ENCODE results near the gene NBEA.

The NBEA gene

DNA sequence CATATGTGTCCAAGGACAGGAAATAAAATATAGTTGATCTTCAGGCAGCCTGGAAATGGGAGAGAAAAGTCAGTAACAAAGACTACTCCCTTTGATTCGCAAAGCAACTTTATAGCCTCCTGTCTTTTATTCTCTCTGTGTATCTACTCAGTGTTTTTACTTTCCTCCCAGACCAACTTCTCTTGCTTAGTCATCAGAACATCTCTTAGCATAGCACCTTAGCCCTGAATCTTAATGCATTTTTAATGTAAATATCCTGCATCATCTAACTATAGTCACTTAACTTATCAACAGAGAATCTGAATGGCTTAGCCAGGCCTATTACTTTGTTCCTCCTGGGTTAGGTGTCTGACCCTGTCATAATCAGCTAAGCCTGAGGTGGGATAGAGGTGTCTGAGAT lies 296.2 kb downstream of the NBEA start:
- TF ChIP-seq, protein P1, sequence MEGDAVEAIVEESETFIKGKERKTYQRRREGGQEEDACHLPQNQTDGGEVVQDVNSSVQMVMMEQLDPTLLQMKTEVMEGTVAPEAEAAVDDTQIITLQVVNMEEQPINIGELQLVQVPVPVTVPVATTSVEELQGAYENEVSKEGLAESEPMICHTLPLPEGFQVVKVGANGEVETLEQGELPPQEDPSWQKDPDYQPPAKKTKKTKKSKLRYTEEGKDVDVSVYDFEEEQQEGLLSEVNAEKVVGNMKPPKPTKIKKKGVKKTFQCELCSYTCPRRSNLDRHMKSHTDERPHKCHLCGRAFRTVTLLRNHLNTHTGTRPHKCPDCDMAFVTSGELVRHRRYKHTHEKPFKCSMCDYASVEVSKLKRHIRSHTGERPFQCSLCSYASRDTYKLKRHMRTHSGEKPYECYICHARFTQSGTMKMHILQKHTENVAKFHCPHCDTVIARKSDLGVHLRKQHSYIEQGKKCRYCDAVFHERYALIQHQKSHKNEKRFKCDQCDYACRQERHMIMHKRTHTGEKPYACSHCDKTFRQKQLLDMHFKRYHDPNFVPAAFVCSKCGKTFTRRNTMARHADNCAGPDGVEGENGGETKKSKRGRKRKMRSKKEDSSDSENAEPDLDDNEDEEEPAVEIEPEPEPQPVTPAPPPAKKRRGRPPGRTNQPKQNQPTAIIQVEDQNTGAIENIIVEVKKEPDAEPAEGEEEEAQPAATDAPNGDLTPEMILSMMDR (IDR thresholded peaks at IDR 0.05), result no peak

DNA sequence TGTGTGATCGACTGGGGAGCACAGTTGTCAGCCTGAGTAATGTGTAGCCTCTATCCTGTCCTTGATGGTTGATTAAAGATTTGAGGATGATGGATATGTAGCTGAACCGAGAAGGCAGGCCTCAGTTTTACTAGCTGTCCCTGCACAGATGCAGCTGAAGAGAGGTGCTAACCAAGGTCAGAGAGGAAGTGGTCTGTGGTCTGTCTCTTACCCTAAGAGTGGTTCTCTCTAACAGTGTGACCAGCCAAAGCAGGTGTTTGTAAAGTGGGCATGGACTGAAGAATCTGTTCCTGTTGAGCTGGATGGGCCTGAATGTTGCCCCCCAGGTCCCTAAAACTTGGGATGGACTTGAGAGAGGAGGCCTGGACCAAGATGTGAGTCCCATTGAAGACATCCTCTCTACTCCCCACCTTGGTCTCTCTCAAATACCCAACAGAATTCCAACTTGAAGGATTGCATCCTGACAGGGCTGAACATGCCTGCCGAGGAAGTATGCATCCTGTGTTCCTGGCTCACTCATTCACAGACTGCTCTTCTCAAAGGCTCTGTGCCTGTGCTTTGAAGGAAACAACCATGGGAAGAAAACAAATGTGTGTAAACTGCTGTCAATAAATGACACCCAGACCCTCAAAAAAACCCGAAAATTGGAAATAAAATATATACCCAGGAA lies 310.6 kb downstream of the NBEA start:
- TF ChIP-seq, protein P1 (IDR thresholded peaks at IDR 0.05), result no peak

DNA sequence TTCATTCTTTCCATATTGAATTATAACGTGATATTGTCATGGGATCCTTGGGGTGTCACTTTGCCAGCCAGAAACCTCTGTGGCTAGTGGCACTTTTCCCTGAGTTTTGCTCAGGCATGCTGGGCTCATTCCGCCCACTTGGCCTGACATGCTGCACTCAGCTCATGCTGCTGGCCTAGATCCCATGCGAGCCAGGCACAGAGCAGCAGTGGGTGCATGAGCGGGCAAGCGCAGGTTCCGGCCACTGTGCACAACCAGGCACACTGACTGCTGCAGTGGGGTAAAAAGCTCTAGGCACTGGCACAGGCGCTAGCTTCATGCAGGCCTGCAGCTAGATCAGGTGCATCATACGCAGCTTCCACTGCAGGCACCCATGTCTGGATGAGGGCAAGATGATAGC lies 313.2 kb downstream of the NBEA start:
- TF ChIP-seq, protein P1 (IDR thresholded peaks at IDR 0.05), result no peak

DNA sequence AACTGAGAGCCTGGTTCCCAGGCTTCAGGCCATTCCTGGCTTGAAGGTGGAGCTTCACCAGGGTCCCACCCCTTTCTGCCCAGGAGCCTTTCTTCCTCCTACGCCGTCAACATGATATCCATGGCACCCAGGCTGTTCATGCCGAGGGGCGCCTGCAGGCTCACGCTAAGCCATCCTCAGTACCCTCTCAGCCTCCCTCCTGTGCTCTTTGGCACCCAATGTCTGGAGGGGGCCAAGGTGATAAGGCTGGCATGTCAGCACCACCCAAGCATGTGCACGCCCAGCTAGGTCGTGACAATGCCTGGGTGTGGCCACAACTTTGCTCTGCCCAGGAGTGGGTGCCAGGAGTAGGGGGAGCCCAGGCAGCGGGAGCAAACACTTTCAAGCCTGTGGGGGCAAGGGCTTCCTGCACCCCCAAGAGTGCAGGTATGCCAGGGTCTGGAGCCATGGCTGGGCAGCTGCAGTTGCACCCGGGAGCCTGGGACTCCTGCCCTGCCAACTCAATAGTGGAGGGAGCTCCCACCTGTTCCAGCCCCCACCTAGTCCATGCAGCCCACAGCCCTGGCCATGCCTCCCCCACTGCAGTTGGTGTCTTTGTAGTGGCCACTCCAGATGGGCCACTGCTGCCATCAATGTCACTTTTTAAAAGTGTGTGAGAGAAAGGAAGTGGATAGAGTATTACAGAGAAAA lies 314.5 kb downstream of the NBEA start:
- TF ChIP-seq, protein P1 (IDR thresholded peaks at IDR 0.05), result no peak

DNA sequence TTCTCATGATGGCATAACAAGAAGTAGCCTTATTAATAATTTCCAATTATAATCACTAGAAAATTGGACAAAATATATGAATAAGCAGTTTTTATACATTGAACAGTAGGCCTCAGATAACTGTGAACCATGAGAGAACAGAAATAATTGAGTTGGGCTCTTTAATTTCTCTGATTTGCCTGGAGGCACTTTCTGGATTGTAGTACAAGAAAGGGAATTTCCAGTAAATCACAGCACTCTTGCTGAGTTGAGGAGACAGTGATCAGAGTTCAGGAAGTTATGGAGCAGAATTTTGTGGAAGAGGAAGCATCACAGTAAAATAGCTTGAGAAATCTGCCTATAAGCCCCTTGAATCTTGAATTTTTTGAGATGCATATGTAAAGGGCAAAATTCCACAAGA lies 318.2 kb downstream of the NBEA start:
- TF ChIP-seq, protein P1 (IDR thresholded peaks at IDR 0.05), result no peak

DNA sequence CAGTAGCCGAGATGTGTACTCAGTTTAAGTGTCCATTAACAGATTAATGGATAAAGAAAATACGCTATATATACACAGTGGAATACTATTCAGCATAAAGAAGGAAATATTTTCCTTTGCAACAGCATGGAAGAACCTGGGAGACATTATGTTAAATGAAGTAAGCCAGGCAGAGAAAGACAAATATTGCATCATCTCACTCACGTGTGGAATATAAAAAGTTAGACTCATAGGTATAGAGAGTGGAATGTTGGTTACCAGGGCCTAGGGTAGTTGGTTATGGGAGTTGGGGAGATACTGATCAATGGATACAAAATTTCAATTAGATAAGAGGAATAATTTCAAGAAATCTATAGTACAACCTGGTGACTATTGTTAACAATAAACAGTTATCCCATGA lies 324.3 kb downstream of the NBEA start:
- TF ChIP-seq, protein P1 (IDR thresholded peaks at IDR 0.05), result no peak

DNA sequence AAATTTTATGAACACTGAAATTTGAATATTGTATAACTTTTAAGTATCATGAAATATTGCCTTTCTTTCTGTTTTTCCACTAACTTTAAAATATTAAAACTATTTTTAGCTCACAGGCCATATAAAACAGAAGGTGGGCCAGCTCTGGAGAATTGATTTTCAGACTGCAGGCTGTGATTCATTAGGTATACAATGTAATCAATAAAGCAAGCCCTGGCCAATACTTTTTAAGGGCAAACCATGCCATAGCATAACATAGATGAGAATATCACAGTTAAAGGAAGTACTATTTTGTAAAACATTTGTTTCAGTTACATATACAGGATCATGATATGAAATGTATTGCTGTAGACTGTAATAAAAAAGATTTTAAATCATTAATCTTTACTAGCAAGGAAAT lies 336.8 kb downstream of the NBEA start:
- TF ChIP-seq, protein P1 (IDR thresholded peaks at IDR 0.05), result no peak

Measured in LNCAP (cell line).